ENCODE results near the gene PPP2R2C.

- TF ChIP-seq CTCF (IDR thresholded peaks at IDR 0.05) (no peak), POLR2A (IDR thresholded peaks at IDR 0.05) (no peak), POLR2AphosphoS5 (IDR thresholded peaks at IDR 0.05) (no peak)
These were observed 151.8 kb downstream of the PPP2R2C start for GRCh38 chr4:6320663-6321062.
